ENCODE results near the gene NDUFB10. TPM values are rescaled to one million over a fixed set of nuclear protein-coding genes. Genes with fewer than 3 reads are reported as not detected.

The NDUFB10 gene
- total and polyA plus RNA-seq, 10 of the 15 experiments (the other 5 are each of a cell fraction or from before 2014, with no cell fraction given) = 52.2 to 319 (median 130) TPM

DNA sequence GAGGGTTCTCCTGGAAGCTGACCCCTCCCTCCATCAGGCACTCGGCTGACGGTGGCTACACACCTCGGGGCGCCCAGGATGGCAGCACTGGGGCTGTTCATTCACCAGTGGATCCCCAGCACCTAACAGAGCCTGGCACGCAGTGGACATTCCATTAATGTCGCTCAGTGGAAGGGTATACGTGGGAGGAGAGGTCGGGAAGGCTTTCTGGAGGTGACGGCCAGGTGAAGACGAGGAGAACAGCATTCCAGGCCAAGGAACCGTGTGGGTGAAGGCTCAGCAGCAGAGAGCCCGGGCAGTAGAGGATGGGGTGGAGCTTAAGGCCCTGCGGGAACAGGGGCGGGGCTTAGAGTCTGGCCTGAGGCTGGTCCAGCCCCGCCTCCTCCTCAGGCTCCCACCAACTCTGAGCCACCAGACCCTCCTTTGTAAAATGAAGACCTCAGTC lies 38.6 kb upstream of the NDUFB10 start:
- FAIRE-seq = no peak
- intact Hi-C loops (cut with micrococcal nuclease; ENCODE audit: unreplicated experiment) = no loop called here
- CTCF ChIA-PET = no interaction called here
- TF ChIP-seq TAF1 (IDR thresholded peaks at IDR 0.05; ENCODE audit: borderline replicate concordance, low read depth, low read length) = no peak
- no peak for TF ChIP-seq LARP7 (IDR thresholded peaks at IDR 0.05)
- no peak for TF ChIP-seq MYC (IDR thresholded peaks at IDR 0.05; ENCODE audit: insufficient read depth, insufficient read length, insufficient replicate concordance, low read length, severe bottlenecking)
- TF ChIP-seq RUNX3 (IDR thresholded peaks at IDR 0.05; ENCODE audit: low read length) = no peak
- no peak for TF ChIP-seq POLR2AphosphoS5 (IDR thresholded peaks at IDR 0.05; ENCODE audit: low read length)
- TF ChIP-seq, protein P1, sequence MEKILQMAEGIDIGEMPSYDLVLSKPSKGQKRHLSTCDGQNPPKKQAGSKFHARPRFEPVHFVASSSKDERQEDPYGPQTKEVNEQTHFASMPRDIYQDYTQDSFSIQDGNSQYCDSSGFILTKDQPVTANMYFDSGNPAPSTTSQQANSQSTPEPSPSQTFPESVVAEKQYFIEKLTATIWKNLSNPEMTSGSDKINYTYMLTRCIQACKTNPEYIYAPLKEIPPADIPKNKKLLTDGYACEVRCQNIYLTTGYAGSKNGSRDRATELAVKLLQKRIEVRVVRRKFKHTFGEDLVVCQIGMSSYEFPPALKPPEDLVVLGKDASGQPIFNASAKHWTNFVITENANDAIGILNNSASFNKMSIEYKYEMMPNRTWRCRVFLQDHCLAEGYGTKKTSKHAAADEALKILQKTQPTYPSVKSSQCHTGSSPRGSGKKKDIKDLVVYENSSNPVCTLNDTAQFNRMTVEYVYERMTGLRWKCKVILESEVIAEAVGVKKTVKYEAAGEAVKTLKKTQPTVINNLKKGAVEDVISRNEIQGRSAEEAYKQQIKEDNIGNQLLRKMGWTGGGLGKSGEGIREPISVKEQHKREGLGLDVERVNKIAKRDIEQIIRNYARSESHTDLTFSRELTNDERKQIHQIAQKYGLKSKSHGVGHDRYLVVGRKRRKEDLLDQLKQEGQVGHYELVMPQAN (conservative IDR thresholded peaks at IDR 0.05) = no peak
- TF ChIP-seq, protein P2, sequence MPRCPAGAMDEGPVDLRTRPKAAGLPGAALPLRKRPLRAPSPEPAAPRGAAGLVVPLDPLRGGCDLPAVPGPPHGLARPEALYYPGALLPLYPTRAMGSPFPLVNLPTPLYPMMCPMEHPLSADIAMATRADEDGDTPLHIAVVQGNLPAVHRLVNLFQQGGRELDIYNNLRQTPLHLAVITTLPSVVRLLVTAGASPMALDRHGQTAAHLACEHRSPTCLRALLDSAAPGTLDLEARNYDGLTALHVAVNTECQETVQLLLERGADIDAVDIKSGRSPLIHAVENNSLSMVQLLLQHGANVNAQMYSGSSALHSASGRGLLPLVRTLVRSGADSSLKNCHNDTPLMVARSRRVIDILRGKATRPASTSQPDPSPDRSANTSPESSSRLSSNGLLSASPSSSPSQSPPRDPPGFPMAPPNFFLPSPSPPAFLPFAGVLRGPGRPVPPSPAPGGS (IDR thresholded peaks at IDR 0.05; ENCODE audit: borderline replicate concordance, insufficient read depth, low read depth, low read length, poor library complexity, severe bottlenecking) = no peak
- TF ChIP-seq RB1 (IDR thresholded peaks at IDR 0.05; ENCODE audit: borderline replicate concordance) = no peak
- TF ChIP-seq TCF12 (IDR thresholded peaks at IDR 0.05; ENCODE audit: low read depth, low read length) = no peak
- no peak for TF ChIP-seq DPF2 (IDR thresholded peaks at IDR 0.05)
- TF ChIP-seq FOS (IDR thresholded peaks at IDR 0.05; ENCODE audit: borderline replicate concordance, extremely low read depth, insufficient read length) = no peak
- TF ChIP-seq, protein P3, sequence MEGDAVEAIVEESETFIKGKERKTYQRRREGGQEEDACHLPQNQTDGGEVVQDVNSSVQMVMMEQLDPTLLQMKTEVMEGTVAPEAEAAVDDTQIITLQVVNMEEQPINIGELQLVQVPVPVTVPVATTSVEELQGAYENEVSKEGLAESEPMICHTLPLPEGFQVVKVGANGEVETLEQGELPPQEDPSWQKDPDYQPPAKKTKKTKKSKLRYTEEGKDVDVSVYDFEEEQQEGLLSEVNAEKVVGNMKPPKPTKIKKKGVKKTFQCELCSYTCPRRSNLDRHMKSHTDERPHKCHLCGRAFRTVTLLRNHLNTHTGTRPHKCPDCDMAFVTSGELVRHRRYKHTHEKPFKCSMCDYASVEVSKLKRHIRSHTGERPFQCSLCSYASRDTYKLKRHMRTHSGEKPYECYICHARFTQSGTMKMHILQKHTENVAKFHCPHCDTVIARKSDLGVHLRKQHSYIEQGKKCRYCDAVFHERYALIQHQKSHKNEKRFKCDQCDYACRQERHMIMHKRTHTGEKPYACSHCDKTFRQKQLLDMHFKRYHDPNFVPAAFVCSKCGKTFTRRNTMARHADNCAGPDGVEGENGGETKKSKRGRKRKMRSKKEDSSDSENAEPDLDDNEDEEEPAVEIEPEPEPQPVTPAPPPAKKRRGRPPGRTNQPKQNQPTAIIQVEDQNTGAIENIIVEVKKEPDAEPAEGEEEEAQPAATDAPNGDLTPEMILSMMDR (IDR thresholded peaks at IDR 0.05 in 2 of 3, conservative IDR thresholded peaks at IDR 0.05 in 1 of 3; ENCODE audit: control insufficient read depth in 2 of 3, extremely low read depth in 1 of 3, insufficient read depth in 1 of 3, low read depth in 3 of 3, low read length in 3 of 3) = no peak
- no peak for TF ChIP-seq YBX1 (IDR thresholded peaks at IDR 0.05)
- TF ChIP-seq, protein P4, sequence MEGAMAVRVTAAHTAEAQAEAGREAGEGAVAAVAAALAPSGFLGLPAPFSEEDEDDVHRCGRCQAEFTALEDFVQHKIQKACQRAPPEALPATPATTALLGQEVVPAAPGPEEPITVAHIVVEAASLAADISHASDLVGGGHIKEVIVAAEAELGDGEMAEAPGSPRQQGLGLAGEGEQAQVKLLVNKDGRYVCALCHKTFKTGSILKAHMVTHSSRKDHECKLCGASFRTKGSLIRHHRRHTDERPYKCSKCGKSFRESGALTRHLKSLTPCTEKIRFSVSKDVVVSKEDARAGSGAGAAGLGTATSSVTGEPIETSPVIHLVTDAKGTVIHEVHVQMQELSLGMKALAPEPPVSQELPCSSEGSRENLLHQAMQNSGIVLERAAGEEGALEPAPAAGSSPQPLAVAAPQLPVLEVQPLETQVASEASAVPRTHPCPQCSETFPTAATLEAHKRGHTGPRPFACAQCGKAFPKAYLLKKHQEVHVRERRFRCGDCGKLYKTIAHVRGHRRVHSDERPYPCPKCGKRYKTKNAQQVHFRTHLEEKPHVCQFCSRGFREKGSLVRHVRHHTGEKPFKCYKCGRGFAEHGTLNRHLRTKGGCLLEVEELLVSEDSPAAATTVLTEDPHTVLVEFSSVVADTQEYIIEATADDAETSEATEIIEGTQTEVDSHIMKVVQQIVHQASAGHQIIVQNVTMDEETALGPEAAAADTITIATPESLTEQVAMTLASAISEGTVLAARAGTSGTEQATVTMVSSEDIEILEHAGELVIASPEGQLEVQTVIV (IDR thresholded peaks at IDR 0.05; ENCODE audit: borderline replicate concordance, partially characterized antibody) = no peak
- no peak for TF ChIP-seq IKZF1 (conservative IDR thresholded peaks at IDR 0.05)
- no peak for TF ChIP-seq IRF4 (IDR thresholded peaks at IDR 0.05; ENCODE audit: low read depth, low read length)
- TF ChIP-seq CEBPB (IDR thresholded peaks at IDR 0.05; ENCODE audit: borderline replicate concordance in 1 of 2, low read depth in 2 of 2, low read length in 2 of 2) = no peak

More for the DNA sequence above, 38.6 kb upstream of the NDUFB10 start:
- no TSS peak for BruUV-seq (replicated peaks)
- H3K27me3 ChIP-seq (replicated peaks in 1 of 2; ENCODE audit: control insufficient read depth in 2 of 2, insufficient read depth in 2 of 2, low read length in 1 of 2) = peaks cover 6% of the 10 kb centered on the region in 2 experiments; a peak in 3 of 4 replicates
- H3K9ac ChIP-seq (ENCODE audit: control insufficient read depth, insufficient read depth, low read length) = no peak overlapping the region
- H3K36me3 ChIP-seq (ENCODE audit: control insufficient read depth in 2 of 2, insufficient read depth in 2 of 2, low read length in 1 of 2) = no peaks in the 10 kb centered on the region; a peak in 1 of 4 replicates
- H3K9me3 ChIP-seq (replicated peaks; ENCODE audit: control insufficient read depth, insufficient read depth, low read length) = no peaks in the 10 kb centered on the region
- no peaks in the 10 kb centered on the region for H3K79me2 ChIP-seq (ENCODE audit: control insufficient read depth, insufficient read depth, low read length)
- no peaks in the 10 kb centered on the region for H4K20me1 ChIP-seq (ENCODE audit: control insufficient read depth, insufficient read depth)
- H3K4me1 ChIP-seq (ENCODE audit: control insufficient read depth, insufficient read depth, low read length) = no peaks in the 10 kb centered on the region
- no peak overlapping the region for H3K4me2 ChIP-seq (ENCODE audit: control insufficient read depth, insufficient read depth)
- ATAC-seq = peak; percentile 92
- DNase-seq (ENCODE audit: low read depth, low spot score) = no peak
- ChIA-PET POLR2A (no interaction called here), RAD21 (ENCODE audit: unreplicated experiment) (no interaction called here), SMC1A (ENCODE audit: uncharacterized antibody, unreplicated experiment) (interaction anchor here (0.7 kb wide), 1 partner anchor 30 kb away, joined by 3 read pairs; no protein-coding TSS in a partner anchor)
- 20% methylated on average over 15 of the region's 15 CpGs for WGBS (ENCODE audit: insufficient coverage, insufficient replicate concordance, low lambda C conversion rate, missing lambda C conversion rate)
- in situ Hi-C loops (cut with MboI) = no loop called here
- no peak overlapping the region for H3K27ac ChIP-seq (ENCODE audit: control insufficient read depth, insufficient read depth)
- H2AFZ ChIP-seq (ENCODE audit: control insufficient read depth, low read depth, low read length) = no peak overlapping the region
- no peak overlapping the region for H3K4me3 ChIP-seq

All from GM12878 (cell line).